KMS-11 (cell line): ENCODE results near the gene ATXN10.
"Not testable (repeated sequence)": the region's sequence is repeated elsewhere in the genome, so short reads cannot be mapped to it uniquely, and the experiment has no call there.

Source experiments
- H2AFZ ChIP-seq: fragments of 200-600 bp; sonication (generic); 2 replicates; pipeline ENCODE4 v1.6.1; 2016; ENCODE audit warnings: antibody characterized with exemption, mixed run types, low read depth
- H3K27ac ChIP-seq: fragments of 200-600 bp; sonication (generic); 2 replicates; pipeline ENCODE4 v1.6.1; 2016; ENCODE audit warnings: mild to moderate bottlenecking, mixed run types
- H3K27me3 ChIP-seq: fragments of 200-600 bp; sonication (generic); 2 replicates; pipeline ENCODE4 v1.6.1; 2017; ENCODE audit warnings: mild to moderate bottlenecking, low read depth, mixed run types, moderate library complexity; ENCODE audit not compliant: insufficient read depth
- H3K36me3 ChIP-seq: fragments of 200-600 bp; sonication (generic); 2 replicates; pipeline ENCODE4 v1.6.1; 2017; ENCODE audit warnings: mild to moderate bottlenecking, mixed run types; ENCODE audit not compliant: insufficient read depth
- H3K4me1 ChIP-seq: fragments of 200-600 bp; sonication (generic); 2 replicates; pipeline ENCODE4 v1.6.1; 2016; ENCODE audit warnings: mild to moderate bottlenecking, low read depth, mixed run types; ENCODE audit not compliant: poor library complexity, severe bottlenecking
- H3K4me2 ChIP-seq: fragments of 200-600 bp; sonication (generic); 2 replicates; pipeline ENCODE4 v1.7.0; 2016; ENCODE audit warnings: mild to moderate bottlenecking, mixed run types
- H3K4me3 ChIP-seq: fragments of 200-600 bp; sonication (generic); IDR thresholded peaks from 2 replicates; pipeline ENCODE4 v1.6.1; 2017; ENCODE audit warnings: low read depth, low read length, mixed read lengths; ENCODE audit not compliant: insufficient read depth
- H3K79me2 ChIP-seq: fragments of 200-600 bp; sonication (generic); 2 replicates; pipeline ENCODE4 v1.6.1; 2016; ENCODE audit warnings: low read depth, mixed run types; ENCODE audit not compliant: insufficient read depth
- H3K9ac ChIP-seq: fragments of 200-600 bp; sonication (generic); 2 replicates; pipeline ENCODE4 v1.6.1; 2016; ENCODE audit warnings: mild to moderate bottlenecking, mixed run types
- H4K20me1 ChIP-seq: fragments of 200-600 bp; sonication (generic); 2 replicates; pipeline ENCODE4 v1.6.1; 2016; ENCODE audit warnings: mild to moderate bottlenecking, mixed run types; ENCODE audit not compliant: insufficient read depth
- TF ChIP-seq, protein P1 (sequence below): fragments of 200-600 bp; sonication (generic); conservative IDR thresholded peaks from 2 replicates; pipeline ENCODE4 v1.6.1; 2017; ENCODE audit warnings: low read depth, mild to moderate bottlenecking, antibody characterized with exemption, low read length, moderate library complexity, mixed read lengths

Gene ATXN10

DNA sequence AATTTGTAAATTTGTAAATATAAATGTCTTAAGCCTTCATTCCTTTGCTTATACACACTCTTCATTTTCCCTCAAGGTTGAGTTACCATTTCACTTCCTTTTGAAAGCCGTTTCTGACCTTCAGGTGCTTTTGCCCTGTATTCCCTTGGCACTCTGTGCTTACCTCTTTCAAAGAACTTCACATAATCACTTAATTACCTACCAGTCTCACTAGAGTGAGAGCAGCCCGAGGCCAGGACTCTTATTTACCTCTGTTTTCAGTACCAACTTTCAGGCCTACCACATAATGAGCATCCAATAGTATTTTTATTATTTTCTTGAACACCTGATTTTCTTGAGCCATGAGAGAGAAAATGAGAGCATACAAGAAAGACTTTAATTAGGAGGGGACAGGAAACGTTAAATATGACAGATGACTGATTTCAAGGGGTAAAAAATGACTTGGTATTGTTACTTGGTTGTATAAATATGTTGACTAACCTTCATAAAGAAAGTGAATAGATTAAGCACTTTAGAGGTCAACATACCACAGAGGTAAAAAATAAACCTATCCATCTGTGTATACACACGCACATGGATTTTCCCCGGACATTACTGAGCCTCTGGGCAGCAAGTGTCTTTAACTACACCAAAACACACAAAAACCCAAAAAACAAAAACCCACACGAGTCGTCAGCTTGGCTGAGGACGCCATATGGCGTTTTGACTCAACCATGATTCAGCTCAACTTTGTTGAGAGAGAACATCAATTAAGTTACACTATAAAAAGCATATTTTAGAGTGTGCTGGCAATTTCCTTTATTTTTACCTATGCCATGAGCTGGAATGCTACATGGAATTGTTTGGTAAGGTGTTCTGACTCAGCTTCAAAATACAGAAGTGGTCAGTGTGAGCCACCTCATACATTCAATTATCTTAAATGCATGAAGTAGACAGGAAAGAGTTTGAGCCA is 7.6 kb downstream of the ATXN10 start:
- Histone ChIP-seq H4K20me1 (no peaks in the 10 kb centered on the region; the same call in 1 of the 2 replicates), H2AFZ (no peak overlapping the region), H3K9ac (no peak overlapping the region), H3K4me1 (no peaks in the 10 kb centered on the region), H3K4me2 (no peak overlapping the region), H3K79me2 (peaks cover 60% of the 10 kb centered on the region), H3K27me3 (no peaks in the 10 kb centered on the region), H3K27ac (no peak overlapping the region), H3K4me3 (no peak overlapping the region), H3K36me3 (no peaks in the 10 kb centered on the region)
- TF ChIP-seq, protein P1, sequence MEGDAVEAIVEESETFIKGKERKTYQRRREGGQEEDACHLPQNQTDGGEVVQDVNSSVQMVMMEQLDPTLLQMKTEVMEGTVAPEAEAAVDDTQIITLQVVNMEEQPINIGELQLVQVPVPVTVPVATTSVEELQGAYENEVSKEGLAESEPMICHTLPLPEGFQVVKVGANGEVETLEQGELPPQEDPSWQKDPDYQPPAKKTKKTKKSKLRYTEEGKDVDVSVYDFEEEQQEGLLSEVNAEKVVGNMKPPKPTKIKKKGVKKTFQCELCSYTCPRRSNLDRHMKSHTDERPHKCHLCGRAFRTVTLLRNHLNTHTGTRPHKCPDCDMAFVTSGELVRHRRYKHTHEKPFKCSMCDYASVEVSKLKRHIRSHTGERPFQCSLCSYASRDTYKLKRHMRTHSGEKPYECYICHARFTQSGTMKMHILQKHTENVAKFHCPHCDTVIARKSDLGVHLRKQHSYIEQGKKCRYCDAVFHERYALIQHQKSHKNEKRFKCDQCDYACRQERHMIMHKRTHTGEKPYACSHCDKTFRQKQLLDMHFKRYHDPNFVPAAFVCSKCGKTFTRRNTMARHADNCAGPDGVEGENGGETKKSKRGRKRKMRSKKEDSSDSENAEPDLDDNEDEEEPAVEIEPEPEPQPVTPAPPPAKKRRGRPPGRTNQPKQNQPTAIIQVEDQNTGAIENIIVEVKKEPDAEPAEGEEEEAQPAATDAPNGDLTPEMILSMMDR: no peak

DNA sequence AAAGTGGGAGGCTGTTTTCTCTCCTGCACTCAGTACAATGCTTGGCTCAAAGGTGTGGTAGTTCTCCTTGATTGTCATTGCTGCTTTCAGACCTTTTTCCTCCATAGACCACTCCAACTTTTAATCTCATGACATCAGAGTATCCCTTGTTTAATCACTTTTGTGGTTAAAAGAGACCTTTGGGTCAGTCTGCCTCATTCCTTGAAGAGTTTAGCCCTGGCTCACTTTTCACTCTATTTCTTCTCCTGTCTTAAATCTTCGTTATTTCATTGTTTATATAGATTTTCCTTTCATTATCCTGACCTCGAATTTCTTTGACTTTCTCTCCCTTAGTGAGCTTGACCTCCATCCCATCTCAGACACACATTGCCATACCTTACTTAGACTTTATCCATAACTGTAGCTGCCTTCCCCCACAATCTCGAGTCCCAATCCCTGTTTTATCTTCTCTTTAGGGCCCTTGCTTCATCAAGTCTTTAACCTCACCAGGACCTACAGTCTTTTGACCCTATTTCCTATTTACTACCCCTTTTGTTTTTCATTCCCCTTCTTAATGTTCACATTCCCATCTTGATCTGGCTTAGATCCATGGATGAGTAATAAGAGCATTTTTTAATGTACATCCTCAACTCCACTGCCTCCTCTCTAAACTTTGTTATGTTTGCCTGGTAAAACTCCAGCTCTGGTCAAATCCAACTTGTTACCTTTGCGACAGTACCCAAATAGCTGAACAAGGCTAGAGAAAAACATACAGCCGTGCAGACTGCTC is 9.5 kb downstream of the ATXN10 start:
- Histone ChIP-seq H3K36me3 (no peaks in the 10 kb centered on the region), H3K79me2 (peaks cover 57% of the 10 kb centered on the region; the same call in 1 of the 2 replicates), H2AFZ (no peak overlapping the region), H3K4me2 (no peak overlapping the region), H3K27me3 (no peaks in the 10 kb centered on the region), H4K20me1 (no peaks in the 10 kb centered on the region; the same call in 1 of the 2 replicates), H3K27ac (no peak overlapping the region), H3K4me1 (no peaks in the 10 kb centered on the region), H3K4me3 (no peak overlapping the region), H3K9ac (no peak overlapping the region)
- TF ChIP-seq, protein P1: no peak

DNA sequence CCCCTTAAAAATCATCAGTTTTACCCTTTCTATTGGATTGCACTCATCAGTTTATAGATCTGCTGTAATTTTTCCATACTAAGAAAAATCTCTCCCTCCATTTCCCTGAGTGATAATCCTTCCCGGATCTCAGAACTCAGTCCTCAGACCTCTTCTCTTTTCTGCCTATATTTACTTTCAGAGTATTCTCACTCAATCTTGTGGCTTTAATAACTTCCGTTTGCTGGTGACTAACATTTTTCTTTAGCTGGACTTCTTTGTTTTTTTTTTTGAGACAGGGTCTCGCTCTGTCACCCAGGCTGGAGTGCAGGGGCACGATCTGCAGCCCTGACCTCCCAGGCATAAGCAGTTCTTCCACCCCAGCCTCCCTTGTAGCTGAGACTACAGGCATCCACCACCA is 10.4 kb downstream of the ATXN10 start:
- H3K36me3 ChIP-seq: no peaks in the 10 kb centered on the region
- H4K20me1 ChIP-seq: no peaks in the 10 kb centered on the region; the same call in 1 of the 2 replicates
- H3K27me3 ChIP-seq: no peaks in the 10 kb centered on the region
- no peak overlapping the region for H3K27ac ChIP-seq
- H3K79me2 ChIP-seq: peaks cover 58% of the 10 kb centered on the region; the same call in 1 of the 2 replicates
- no peak overlapping the region for H3K9ac ChIP-seq
- no peak overlapping the region for H3K4me2 ChIP-seq
- H2AFZ ChIP-seq: no peak overlapping the region
- TF ChIP-seq, protein P1: no peak
- H3K4me3 ChIP-seq: no peak overlapping the region
- H3K4me1 ChIP-seq: no peaks in the 10 kb centered on the region

DNA sequence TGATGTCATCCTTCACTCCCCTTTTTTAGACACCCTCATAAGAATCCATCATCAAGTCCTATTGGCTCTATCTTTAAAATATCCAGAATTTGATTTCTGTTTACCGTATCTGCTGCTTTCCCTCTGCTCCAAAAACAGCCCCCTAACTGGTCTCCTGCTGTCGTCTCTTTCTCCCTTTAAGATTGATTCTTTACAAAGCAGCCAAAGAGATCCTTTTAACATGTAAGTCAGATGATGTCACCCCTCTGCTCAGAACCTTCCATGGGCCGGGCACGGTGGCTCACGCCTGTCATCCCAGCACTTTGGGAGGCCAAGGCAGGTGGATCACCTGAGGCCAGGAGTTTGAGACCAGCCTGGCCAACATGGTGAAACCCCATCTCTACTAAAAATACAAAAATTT is 11.1 kb downstream of the ATXN10 start:
- H3K36me3 ChIP-seq, H3K9ac ChIP-seq, H3K4me3 ChIP-seq, H3K4me2 ChIP-seq, H4K20me1 ChIP-seq, H3K4me1 ChIP-seq, H3K27me3 ChIP-seq, H3K27ac ChIP-seq, H2AFZ ChIP-seq: not testable (repeated sequence)
- peaks cover 53% of the 10 kb centered on the region; the same call in 1 of the 2 replicates for H3K79me2 ChIP-seq
